SH-SY5Y (cell line): Measurements from ENCODE around the gene ZNF324B.

Experiments used
- GATA2 ChIP-seq: IDR thresholded peaks from 2 replicates; pipeline ENCODE4 v1.6.1; 2011; ENCODE audit warnings: mild to moderate bottlenecking, low read depth, low read length
- GATA3 ChIP-seq: IDR thresholded peaks from 2 replicates; pipeline ENCODE4 v1.6.1; 2011; ENCODE audit warnings: low read depth, mild to moderate bottlenecking, low read length, moderate library complexity

ZNF324B gene

DNA sequence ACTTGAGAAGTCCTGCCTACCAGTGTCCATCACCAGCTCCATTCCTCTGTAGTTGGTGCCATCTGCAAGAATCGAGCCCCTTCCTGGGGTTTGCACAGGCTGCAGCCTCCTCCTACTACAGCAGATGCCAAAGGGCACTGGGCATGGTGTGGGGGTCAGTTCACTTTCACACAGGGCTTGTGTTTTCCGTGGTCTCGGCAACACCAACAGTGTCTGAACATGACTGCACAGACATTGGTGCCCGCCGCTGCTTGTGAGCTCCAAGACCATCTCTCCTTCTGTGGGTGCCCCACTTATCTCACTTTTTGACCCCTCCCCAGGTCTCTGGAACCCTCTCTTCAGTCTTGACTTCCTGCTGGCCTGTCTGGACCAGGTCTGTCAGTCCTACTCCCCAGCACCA lies 40.0 kb downstream of the ZNF324B start:
- TF ChIP-seq GATA2, result no peak
- no peak for TF ChIP-seq GATA3

GRCh38 chr19:58492265-58492664 lies 40.8 kb downstream of the ZNF324B start:
- TF ChIP-seq GATA2 (no peak), GATA3 (no peak)

- TF ChIP-seq GATA2, result no peak
- no peak for TF ChIP-seq GATA3
Observed at GRCh38 chr19:58497634-58498170, 46.3 kb downstream of the ZNF324B start.

GRCh38 chr19:58498316-58499020 lies 47.0 kb downstream of the ZNF324B start:
- TF ChIP-seq GATA3 (no peak), GATA2 (no peak)

DNA sequence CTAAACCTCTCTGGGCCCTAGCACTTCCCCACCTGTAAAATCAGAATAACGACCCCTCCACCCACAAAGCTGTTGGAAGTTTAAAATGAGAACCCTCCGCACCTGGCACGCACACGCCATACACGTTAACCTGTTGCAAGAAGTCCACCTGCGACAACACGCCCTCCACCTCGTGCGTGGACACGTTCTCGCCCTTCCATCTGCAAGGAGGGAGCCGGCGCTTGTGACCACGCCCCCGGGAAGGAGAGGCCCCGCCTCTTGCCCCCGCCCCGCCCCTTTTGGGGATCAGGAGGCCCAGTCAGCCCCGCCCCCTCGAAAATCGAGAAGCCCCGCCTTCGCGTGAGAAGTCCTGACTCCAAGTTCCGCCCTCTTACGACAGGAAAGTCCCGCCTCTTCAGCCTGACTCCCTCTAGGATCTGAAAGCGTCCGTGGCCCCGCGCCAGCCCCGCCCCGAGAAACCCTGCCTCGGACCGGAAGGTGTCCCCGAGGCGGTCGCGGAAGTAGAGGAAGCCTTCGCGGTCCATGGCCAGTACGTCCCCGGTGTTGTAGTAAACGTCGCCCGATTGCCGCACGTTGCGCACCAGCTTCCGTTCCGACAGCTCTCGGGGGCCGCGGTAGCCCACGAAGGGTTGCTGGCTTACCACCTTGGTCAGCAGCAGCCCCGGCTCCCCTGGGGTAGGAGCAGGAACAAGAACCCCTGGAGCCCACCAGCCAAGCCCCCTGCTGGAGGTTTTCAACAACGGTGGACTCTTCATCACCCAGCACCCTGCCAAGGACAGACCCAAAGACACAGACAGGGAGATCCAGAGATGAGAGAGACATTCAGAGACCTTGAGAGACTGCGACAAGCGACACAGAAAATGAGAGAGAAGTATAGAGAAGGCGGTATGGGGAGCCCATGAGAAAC lies 47.9 kb downstream of the ZNF324B start:
- no peak for TF ChIP-seq GATA3
- TF ChIP-seq GATA2, result no peak

- TF ChIP-seq GATA3 (no peak), GATA2 (no peak)
Observed at GRCh38 chr19:58500242-58500641, 48.8 kb downstream of the ZNF324B start.
